ENCODE results near the gene SV2B.

SV2B gene

GRCh38 chr15:91278951-91279350, 178.9 kb downstream of the SV2B start:
- H3K4me3 ChIP-seq (ENCODE audit: low read depth, low read length) = no peak overlapping the region
- no peak for TF ChIP-seq CTCF (IDR thresholded peaks at IDR 0.05; ENCODE audit: insufficient read depth, low read depth, low read length, missing control alignments)
- DNase-seq (ENCODE audit: low read depth) = no peak

- TF ChIP-seq CTCF (IDR thresholded peaks at IDR 0.05; ENCODE audit: insufficient read depth, low read depth, low read length, missing control alignments) = no peak
- no peak for DNase-seq (ENCODE audit: low read depth)
These were observed 179.4 kb downstream of the SV2B start for GRCh38 chr15:91279486-91279885.

GRCh38 chr15:91281947-91282346, 181.9 kb downstream of the SV2B start:
- no peak for DNase-seq (ENCODE audit: low read depth)
- TF ChIP-seq CTCF (IDR thresholded peaks at IDR 0.05; ENCODE audit: insufficient read depth, low read depth, low read length, missing control alignments) = no peak
- no peak overlapping the region for H3K4me3 ChIP-seq (ENCODE audit: low read depth, low read length)

More at GRCh38 chr15:91279486-91279885, 179.4 kb downstream of the SV2B start:
- no peak overlapping the region for H3K4me3 ChIP-seq (ENCODE audit: low read depth, low read length)

- H3K4me3 ChIP-seq (ENCODE audit: low read depth, low read length) = no peak overlapping the region
- DNase-seq (ENCODE audit: low read depth) = no peak
- TF ChIP-seq CTCF (IDR thresholded peaks at IDR 0.05; ENCODE audit: insufficient read depth, low read depth, low read length, missing control alignments) = no peak
These were observed 182.4 kb downstream of the SV2B start for GRCh38 chr15:91282486-91282885.

GRCh38 chr15:91283155-91283554, 183.1 kb downstream of the SV2B start:
- no peak for DNase-seq (ENCODE audit: low read depth)

GRCh38 chr15:91284758-91285466, 184.9 kb downstream of the SV2B start:
- DNase-seq (ENCODE audit: low read depth) = no peak
- H3K4me3 ChIP-seq (ENCODE audit: low read depth, low read length) = no peak overlapping the region
- no peak for TF ChIP-seq CTCF (IDR thresholded peaks at IDR 0.05; ENCODE audit: insufficient read depth, low read depth, low read length, missing control alignments)

More at GRCh38 chr15:91283155-91283554, 183.1 kb downstream of the SV2B start:
- no peak for TF ChIP-seq CTCF (IDR thresholded peaks at IDR 0.05; ENCODE audit: insufficient read depth, low read depth, low read length, missing control alignments)
- no peak overlapping the region for H3K4me3 ChIP-seq (ENCODE audit: low read depth, low read length)

GRCh38 chr15:91289324-91289723, 189.3 kb downstream of the SV2B start:
- no peak overlapping the region for H3K4me3 ChIP-seq (ENCODE audit: low read depth, low read length)
- TF ChIP-seq CTCF (IDR thresholded peaks at IDR 0.05; ENCODE audit: insufficient read depth, low read depth, low read length, missing control alignments) = peak; percentile 15
- DNase-seq (ENCODE audit: low read depth) = peak; percentile 13
